ENCODE measurements around the gene MIGA1.
A peak's percentile ranks its signal among the peaks of the same experiment; 100 is the strongest.

Gene MIGA1

DNA sequence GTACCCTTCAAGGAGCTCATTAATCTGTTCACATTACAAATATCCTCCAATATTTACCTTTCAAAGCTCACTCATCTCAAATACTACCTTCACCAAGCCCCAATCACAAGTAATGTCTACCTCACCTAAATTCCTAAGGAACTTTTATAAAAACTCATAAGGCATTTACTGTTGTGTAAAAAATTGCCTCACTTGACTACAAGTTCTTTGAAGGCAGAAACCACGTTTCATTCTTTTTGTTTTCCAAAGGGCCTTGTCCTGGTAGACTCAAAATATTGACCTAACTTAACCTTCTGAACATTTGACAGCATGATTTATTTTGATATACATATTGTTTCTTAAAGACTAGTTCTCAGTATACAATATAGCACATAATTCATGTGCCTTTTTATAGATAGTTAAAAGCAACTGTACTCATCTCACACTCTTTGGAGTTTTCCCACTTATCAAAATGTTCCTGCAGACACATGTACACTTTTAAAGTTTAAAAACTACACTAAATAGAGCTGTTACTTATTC, 22.3 kb upstream of the MIGA1 start:
- TF ChIP-seq TCF12 (IDR thresholded peaks at IDR 0.05; ENCODE audit: low read depth) (no peak), RAD21 (IDR thresholded peaks at IDR 0.05; ENCODE audit: low read depth) (no peak), CEBPB (IDR thresholded peaks at IDR 0.05) (no peak), CREB1 (IDR thresholded peaks at IDR 0.05; ENCODE audit: low read depth) (no peak), EGR1 (IDR thresholded peaks at IDR 0.05) (no peak), NFIC (IDR thresholded peaks at IDR 0.05) (no peak), EP300 (IDR thresholded peaks at IDR 0.05; ENCODE audit: borderline replicate concordance) (no peak), TAF1 (IDR thresholded peaks at IDR 0.05; ENCODE audit: low read depth) (no peak), FOXM1 (IDR thresholded peaks at IDR 0.05; ENCODE audit: borderline replicate concordance, low read depth) (no peak), ZBTB7A (IDR thresholded peaks at IDR 0.05; ENCODE audit: low read depth) (no peak), TEAD4 (IDR thresholded peaks at IDR 0.05) (no peak), YY1 (IDR thresholded peaks at IDR 0.05; ENCODE audit: low read depth) (no peak)
- TF ChIP-seq, protein P1, sequence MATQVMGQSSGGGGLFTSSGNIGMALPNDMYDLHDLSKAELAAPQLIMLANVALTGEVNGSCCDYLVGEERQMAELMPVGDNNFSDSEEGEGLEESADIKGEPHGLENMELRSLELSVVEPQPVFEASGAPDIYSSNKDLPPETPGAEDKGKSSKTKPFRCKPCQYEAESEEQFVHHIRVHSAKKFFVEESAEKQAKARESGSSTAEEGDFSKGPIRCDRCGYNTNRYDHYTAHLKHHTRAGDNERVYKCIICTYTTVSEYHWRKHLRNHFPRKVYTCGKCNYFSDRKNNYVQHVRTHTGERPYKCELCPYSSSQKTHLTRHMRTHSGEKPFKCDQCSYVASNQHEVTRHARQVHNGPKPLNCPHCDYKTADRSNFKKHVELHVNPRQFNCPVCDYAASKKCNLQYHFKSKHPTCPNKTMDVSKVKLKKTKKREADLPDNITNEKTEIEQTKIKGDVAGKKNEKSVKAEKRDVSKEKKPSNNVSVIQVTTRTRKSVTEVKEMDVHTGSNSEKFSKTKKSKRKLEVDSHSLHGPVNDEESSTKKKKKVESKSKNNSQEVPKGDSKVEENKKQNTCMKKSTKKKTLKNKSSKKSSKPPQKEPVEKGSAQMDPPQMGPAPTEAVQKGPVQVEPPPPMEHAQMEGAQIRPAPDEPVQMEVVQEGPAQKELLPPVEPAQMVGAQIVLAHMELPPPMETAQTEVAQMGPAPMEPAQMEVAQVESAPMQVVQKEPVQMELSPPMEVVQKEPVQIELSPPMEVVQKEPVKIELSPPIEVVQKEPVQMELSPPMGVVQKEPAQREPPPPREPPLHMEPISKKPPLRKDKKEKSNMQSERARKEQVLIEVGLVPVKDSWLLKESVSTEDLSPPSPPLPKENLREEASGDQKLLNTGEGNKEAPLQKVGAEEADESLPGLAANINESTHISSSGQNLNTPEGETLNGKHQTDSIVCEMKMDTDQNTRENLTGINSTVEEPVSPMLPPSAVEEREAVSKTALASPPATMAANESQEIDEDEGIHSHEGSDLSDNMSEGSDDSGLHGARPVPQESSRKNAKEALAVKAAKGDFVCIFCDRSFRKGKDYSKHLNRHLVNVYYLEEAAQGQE (IDR thresholded peaks at IDR 0.05; ENCODE audit: low read depth): no peak
- TF ChIP-seq, protein P2, sequence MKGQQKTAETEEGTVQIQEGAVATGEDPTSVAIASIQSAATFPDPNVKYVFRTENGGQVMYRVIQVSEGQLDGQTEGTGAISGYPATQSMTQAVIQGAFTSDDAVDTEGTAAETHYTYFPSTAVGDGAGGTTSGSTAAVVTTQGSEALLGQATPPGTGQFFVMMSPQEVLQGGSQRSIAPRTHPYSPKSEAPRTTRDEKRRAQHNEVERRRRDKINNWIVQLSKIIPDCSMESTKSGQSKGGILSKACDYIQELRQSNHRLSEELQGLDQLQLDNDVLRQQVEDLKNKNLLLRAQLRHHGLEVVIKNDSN (IDR thresholded peaks at IDR 0.05): no peak
- TF ChIP-seq, protein P3, sequence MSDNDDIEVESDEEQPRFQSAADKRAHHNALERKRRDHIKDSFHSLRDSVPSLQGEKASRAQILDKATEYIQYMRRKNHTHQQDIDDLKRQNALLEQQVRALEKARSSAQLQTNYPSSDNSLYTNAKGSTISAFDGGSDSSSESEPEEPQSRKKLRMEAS (IDR thresholded peaks at IDR 0.05): no peak

DNA sequence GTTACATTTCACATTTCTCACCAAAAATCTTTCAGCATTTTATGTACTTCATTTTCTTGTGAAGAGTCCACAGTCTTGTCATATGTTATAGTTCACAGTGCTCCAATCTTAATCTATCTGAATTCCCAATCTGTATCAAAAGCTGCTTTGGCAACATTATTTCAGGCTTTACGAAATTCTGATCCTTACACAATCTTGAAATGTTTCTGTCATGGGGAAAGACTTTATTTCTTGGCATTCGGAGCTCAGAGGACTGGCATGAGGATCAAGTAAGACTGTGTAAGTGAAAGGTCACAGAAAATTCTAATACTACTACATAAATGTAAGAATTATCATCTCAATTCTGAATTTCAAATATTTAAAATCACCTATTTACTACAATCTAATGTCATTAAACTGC, 21.8 kb upstream of the MIGA1 start:
- TF ChIP-seq YY1 (IDR thresholded peaks at IDR 0.05; ENCODE audit: low read depth) (no peak), NFIC (IDR thresholded peaks at IDR 0.05) (no peak), EGR1 (IDR thresholded peaks at IDR 0.05) (no peak), ZBTB7A (IDR thresholded peaks at IDR 0.05; ENCODE audit: low read depth) (no peak), CREB1 (IDR thresholded peaks at IDR 0.05; ENCODE audit: low read depth) (no peak), FOXM1 (IDR thresholded peaks at IDR 0.05; ENCODE audit: borderline replicate concordance, low read depth) (no peak), RAD21 (IDR thresholded peaks at IDR 0.05; ENCODE audit: low read depth) (no peak), TAF1 (IDR thresholded peaks at IDR 0.05; ENCODE audit: low read depth) (no peak), TCF12 (IDR thresholded peaks at IDR 0.05; ENCODE audit: low read depth) (no peak), TEAD4 (IDR thresholded peaks at IDR 0.05) (no peak), CEBPB (IDR thresholded peaks at IDR 0.05) (no peak)
- TF ChIP-seq, protein P2 (IDR thresholded peaks at IDR 0.05): no peak
- TF ChIP-seq, protein P1 (IDR thresholded peaks at IDR 0.05; ENCODE audit: low read depth): no peak
- TF ChIP-seq, protein P3 (IDR thresholded peaks at IDR 0.05): no peak

DNA sequence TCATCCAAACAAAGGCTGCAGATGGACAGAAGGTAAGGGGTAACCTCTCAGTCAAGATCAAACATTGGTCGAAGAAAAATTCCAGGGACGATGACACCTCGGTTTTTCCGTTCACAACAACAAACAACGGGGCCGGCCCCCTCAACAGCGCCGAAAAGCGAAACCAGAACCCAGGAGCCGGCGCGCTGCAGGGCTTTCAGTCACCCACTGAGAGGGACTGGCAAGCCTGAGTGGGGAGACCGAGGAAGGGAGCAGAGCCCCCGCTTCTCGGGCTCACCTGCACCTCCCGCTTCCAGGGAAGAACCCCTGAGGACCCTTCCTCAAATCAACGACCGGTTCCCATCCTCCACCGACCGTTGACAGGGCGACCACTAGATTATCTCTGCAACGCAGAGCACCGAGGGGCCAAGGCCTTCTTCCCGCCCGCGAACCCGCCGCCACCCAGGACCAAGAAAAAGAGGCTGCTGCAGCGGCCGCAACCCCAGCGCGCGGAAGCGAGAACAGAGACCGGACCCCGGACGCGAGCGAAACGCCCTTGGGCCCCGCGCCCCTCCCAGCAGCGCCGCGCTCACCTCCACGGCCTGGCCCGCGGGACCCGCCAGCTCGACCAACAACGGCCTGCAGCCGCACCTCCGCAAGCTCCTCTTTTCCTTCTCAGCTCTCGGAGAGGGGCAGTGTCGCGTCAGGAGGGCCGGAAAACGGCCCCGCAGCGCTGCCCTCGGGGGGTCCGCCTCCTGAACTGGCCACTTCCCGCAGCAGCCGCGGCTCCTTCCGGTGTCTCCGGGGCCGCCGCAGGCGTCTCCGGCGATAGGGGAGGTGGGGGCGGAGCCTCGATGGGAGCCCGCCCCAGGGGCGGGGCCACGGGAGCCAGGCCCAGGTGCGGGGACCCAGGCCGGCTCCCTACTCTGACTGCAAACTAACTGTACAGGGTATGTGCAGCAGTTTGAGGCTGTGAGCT, 20.1 kb upstream of the MIGA1 start, which contains the start of gene USP33:
Gene USP33 (minus strand): TSS at position 782 of the 958 bp plus-strand sequence. CDS start 18,155 bp downstream, outside the sequence.
- peak; percentile 76 for TF ChIP-seq TAF1 (IDR thresholded peaks at IDR 0.05; ENCODE audit: low read depth)
- no peak for TF ChIP-seq CEBPB (IDR thresholded peaks at IDR 0.05)
- no peak for TF ChIP-seq NFIC (IDR thresholded peaks at IDR 0.05)
- TF ChIP-seq EP300 (IDR thresholded peaks at IDR 0.05; ENCODE audit: borderline replicate concordance): peak; percentile 14; the same call in 1 of the 2 replicates
- no peak for TF ChIP-seq YY1 (IDR thresholded peaks at IDR 0.05; ENCODE audit: low read depth)
- no peak for TF ChIP-seq TEAD4 (IDR thresholded peaks at IDR 0.05)
- TF ChIP-seq RAD21 (IDR thresholded peaks at IDR 0.05; ENCODE audit: low read depth): no peak
- TF ChIP-seq ZBTB7A (IDR thresholded peaks at IDR 0.05; ENCODE audit: low read depth): peak; percentile 83; the same call in 1 of the 2 replicates
- no peak; the same call in 1 of the 2 replicates for TF ChIP-seq CREB1 (IDR thresholded peaks at IDR 0.05; ENCODE audit: low read depth)
- no peak for TF ChIP-seq EGR1 (IDR thresholded peaks at IDR 0.05)
- TF ChIP-seq TCF12 (IDR thresholded peaks at IDR 0.05; ENCODE audit: low read depth): peak; percentile 54; the same call in 1 of the 2 replicates
- TF ChIP-seq, protein P1 (IDR thresholded peaks at IDR 0.05; ENCODE audit: low read depth): no peak
- TF ChIP-seq FOXM1 (IDR thresholded peaks at IDR 0.05; ENCODE audit: borderline replicate concordance, low read depth): no peak
- TF ChIP-seq, protein P3 (IDR thresholded peaks at IDR 0.05): no peak; the same call in 1 of the 2 replicates
- TF ChIP-seq, protein P2 (IDR thresholded peaks at IDR 0.05): peak; percentile 8; the same call in 1 of the 2 replicates
